ENCODE results near the gene NT5DC2. TPM values are rescaled to one million over a fixed set of nuclear protein-coding genes. Genes with fewer than 3 reads are reported as not detected.

Gene NT5DC2
- total RNA-seq, 1 experiment from 2014 or later: 377 TPM

DNA sequence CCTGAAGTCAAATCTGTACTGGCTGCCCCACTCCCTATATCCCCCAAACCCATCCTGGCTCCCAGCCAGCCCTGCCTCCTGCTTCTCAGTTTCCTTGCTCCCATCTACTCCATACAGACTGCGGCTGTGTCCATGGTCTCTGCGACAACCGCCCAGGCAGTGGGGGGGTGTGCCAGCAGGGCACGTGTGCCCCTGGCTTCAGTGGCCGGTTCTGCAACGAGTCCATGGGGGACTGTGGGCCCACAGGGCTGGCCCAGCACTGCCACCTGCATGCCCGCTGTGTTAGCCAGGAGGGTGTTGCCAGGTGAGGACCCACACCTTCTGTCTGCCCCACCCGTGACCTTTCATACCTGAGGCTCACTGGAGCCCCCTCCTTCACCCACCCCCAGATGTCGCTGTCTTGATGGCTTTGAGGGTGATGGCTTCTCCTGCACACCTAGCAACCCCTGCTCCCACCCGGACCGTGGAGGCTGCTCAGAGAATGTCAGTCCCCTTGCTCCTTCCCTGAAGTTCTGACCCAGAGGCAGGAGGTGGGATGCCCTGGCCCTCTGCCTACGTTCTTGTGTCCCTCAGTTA lies 23.8 kb downstream of the NT5DC2 start:
- Mint-ChIP-seq H3K4me1 (no peaks in the 10 kb centered on the region), H3K9me3 (no peaks in the 10 kb centered on the region), H3K4me3 (no peak overlapping the region), H3K36me3 (no peaks in the 10 kb centered on the region), H3K27me3 (ENCODE audit: low read depth) (no peaks in the 10 kb centered on the region; the same call in 1 of the 2 replicates), H3K27ac (no peak overlapping the region)
- TF ChIP-seq, protein P1, sequence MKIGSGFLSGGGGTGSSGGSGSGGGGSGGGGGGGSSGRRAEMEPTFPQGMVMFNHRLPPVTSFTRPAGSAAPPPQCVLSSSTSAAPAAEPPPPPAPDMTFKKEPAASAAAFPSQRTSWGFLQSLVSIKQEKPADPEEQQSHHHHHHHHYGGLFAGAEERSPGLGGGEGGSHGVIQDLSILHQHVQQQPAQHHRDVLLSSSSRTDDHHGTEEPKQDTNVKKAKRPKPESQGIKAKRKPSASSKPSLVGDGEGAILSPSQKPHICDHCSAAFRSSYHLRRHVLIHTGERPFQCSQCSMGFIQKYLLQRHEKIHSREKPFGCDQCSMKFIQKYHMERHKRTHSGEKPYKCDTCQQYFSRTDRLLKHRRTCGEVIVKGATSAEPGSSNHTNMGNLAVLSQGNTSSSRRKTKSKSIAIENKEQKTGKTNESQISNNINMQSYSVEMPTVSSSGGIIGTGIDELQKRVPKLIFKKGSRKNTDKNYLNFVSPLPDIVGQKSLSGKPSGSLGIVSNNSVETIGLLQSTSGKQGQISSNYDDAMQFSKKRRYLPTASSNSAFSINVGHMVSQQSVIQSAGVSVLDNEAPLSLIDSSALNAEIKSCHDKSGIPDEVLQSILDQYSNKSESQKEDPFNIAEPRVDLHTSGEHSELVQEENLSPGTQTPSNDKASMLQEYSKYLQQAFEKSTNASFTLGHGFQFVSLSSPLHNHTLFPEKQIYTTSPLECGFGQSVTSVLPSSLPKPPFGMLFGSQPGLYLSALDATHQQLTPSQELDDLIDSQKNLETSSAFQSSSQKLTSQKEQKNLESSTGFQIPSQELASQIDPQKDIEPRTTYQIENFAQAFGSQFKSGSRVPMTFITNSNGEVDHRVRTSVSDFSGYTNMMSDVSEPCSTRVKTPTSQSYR (CRISPR knock-in tag; IDR thresholded peaks at IDR 0.05): no peak
- TF ChIP-seq, protein P2, sequence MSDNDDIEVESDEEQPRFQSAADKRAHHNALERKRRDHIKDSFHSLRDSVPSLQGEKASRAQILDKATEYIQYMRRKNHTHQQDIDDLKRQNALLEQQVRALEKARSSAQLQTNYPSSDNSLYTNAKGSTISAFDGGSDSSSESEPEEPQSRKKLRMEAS (CRISPR knock-in tag; IDR thresholded peaks at IDR 0.05): no peak
- no peak for TF ChIP-seq ZSCAN18 (CRISPR knock-in tag; IDR thresholded peaks at IDR 0.05)
- no peak for TF ChIP-seq ATF1 (CRISPR knock-in tag; IDR thresholded peaks at IDR 0.05)
- no peak for TF ChIP-seq SP1 (CRISPR knock-in tag; conservative IDR thresholded peaks at IDR 0.05)
- no peak for TF ChIP-seq ZNF121 (CRISPR knock-in tag; IDR thresholded peaks at IDR 0.05)
- TF ChIP-seq PRRX2 (CRISPR knock-in tag; IDR thresholded peaks at IDR 0.05): no peak
- no peak for TF ChIP-seq ATF3 (CRISPR knock-in tag; conservative IDR thresholded peaks at IDR 0.05)
- TF ChIP-seq HMGA2 (CRISPR knock-in tag; IDR thresholded peaks at IDR 0.05): no peak
- no peak for TF ChIP-seq NR2C2 (CRISPR knock-in tag; IDR thresholded peaks at IDR 0.05)
- TF ChIP-seq ZNF263 (CRISPR knock-in tag; IDR thresholded peaks at IDR 0.05; ENCODE audit: low read depth): no peak
- TF ChIP-seq TEAD4 (CRISPR knock-in tag; IDR thresholded peaks at IDR 0.05): no peak
- TF ChIP-seq ETV6 (CRISPR knock-in tag; IDR thresholded peaks at IDR 0.05): no peak
- no peak for TF ChIP-seq NR1H2 (CRISPR knock-in tag; IDR thresholded peaks at IDR 0.05)
- TF ChIP-seq OVOL2 (CRISPR knock-in tag; IDR thresholded peaks at IDR 0.05; ENCODE audit: borderline replicate concordance): no peak
- no peak for TF ChIP-seq ZNF425 (CRISPR knock-in tag; conservative IDR thresholded peaks at IDR 0.05)
- POLR2A ChIA-PET: no interaction called here
- CTCF ChIA-PET: no interaction called here
- ATAC-seq (no peak), DNase-seq (ENCODE audit: low spot score) (no peak)

- CTCF ChIA-PET: interaction anchor here (0.8 kb wide), 1 partner anchor 29 kb away, joined by 3 read pairs; the partner anchor contains the start of gene UQCC5
- no peak overlapping the region for H3K4me3 Mint-ChIP-seq
- DNase-seq (ENCODE audit: low spot score): no peak
- TF ChIP-seq KAT7 (CRISPR knock-in tag; IDR thresholded peaks at IDR 0.05; ENCODE audit: borderline replicate concordance): no peak
- TF ChIP-seq SMAD3 (CRISPR knock-in tag; IDR thresholded peaks at IDR 0.05; ENCODE audit: borderline replicate concordance): no peak
- TF ChIP-seq ZSCAN18 (CRISPR knock-in tag; IDR thresholded peaks at IDR 0.05): no peak
- no peak for TF ChIP-seq ZNF317 (CRISPR knock-in tag; IDR thresholded peaks at IDR 0.05; ENCODE audit: borderline replicate concordance, low read depth)
- TF ChIP-seq, protein P2 (CRISPR knock-in tag; IDR thresholded peaks at IDR 0.05): no peak
- TF ChIP-seq PRDM15 (CRISPR knock-in tag; IDR thresholded peaks at IDR 0.05): no peak
- TF ChIP-seq ZNF425 (CRISPR knock-in tag; conservative IDR thresholded peaks at IDR 0.05): no peak
These were observed 26.3 kb downstream of the NT5DC2 start for GRCh38 chr3:52507359-52507758.

More at GRCh38 chr3:52507359-52507758, 26.3 kb downstream of the NT5DC2 start:
- Mint-ChIP-seq H3K27me3 (ENCODE audit: low read depth) (no peaks in the 10 kb centered on the region; the same call in 1 of the 2 replicates), H3K4me1 (peaks cover 2% of the 10 kb centered on the region; the same call in 1 of the 2 replicates), H3K27ac (no peak overlapping the region), H3K36me3 (no peaks in the 10 kb centered on the region), H3K9me3 (no peaks in the 10 kb centered on the region)
- POLR2A ChIA-PET: no interaction called here
- ATAC-seq: no peak

Data from WTC11 (cell line).